ENCODE data around the gene ZNF625.

ZNF625 gene

DNA sequence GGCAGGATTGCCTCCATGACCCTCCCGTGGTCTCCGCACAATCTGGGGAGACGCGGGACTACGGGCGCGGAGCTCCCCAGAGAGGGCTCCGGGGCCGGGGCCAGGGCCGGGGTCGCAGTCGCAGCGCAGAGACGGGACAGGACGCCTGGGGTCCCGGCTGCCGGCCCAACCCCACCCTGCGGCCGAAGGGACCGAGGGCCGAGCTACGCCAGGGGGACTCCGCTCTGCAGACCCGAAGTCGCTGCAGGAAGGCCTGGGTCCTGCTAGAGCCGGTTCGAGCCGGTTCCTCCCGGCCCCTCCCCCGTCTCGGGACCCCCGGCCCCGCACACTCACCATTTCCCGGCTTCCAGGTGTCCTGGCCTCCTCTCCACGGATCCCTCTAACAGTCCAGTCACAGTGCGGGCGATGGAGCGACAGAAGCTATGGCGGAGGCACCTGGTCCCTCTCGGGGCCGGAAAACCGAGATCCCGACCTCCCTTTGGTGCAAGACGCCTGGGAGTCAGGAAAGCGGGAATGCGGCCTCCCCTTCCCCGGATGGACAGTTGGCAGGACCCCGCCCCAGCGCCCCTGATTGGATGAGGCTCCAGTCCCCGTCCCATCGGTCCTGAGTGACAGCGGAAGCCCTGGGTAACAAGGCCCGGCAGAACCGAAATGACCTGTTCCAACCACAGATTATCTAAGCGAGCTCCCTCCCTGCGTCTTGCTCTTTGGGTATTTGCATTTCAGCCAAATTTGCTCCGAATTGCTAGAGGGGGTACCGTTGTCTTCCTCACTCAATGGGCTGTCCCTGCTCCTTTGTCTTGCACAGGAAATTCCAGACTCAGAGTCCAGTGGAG is at the start of gene ZNF625:
ZNF625 (minus strand) TSS at position 512 of the 836 bp plus-strand sequence; CDS start at position 336, 176 bp downstream.
- Mint-ChIP-seq H3K27ac (peak within 1 kb of the TSS; percentile 84), H3K4me3 (peak within 1 kb of the TSS; percentile 88)

DNA sequence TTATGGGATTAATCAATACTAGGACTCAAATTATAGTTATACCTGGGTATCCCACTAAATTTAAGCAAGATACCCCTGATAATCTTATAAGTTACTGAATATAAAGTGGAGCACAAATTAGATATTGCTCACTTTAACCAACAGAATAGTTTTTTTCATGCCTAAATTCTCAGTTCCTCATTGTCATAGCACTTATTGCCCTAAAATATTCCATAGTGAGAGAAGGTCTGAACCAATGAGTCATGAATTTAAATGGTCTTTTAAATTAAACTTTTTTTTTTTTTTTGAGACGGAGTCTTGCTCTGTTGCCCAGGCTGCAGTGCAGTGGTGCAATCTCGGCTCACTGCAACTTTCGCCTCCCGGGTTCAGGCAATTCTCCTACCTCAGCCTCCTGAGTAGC is 48.8 kb upstream of the ZNF625 start:
- peaks cover 58% of the 10 kb centered on the region for H3K9me3 Mint-ChIP-seq
- no peak overlapping the region for H3K4me3 Mint-ChIP-seq
- no peaks in the 10 kb centered on the region for H3K27me3 Mint-ChIP-seq
- H3K27ac Mint-ChIP-seq, result no peak overlapping the region
- peaks cover 10% of the 10 kb centered on the region for H3K36me3 Mint-ChIP-seq (ENCODE audit: low read depth)
- H3K4me1 Mint-ChIP-seq (ENCODE audit: low read depth), result no peaks in the 10 kb centered on the region
- intact Hi-C loops (cut with micrococcal nuclease), result no loop called here

More for the DNA sequence above, at the start of gene ZNF625:
- Mint-ChIP-seq H3K9me3 (no peaks in the 10 kb centered on the region), H3K27me3 (peaks cover 8% of the 10 kb centered on the region), H3K36me3 (ENCODE audit: low read depth) (peaks cover 6% of the 10 kb centered on the region), H3K4me1 (ENCODE audit: low read depth) (peaks cover 11% of the 10 kb centered on the region)
- intact Hi-C loops (cut with micrococcal nuclease), result no loop called here

DNA sequence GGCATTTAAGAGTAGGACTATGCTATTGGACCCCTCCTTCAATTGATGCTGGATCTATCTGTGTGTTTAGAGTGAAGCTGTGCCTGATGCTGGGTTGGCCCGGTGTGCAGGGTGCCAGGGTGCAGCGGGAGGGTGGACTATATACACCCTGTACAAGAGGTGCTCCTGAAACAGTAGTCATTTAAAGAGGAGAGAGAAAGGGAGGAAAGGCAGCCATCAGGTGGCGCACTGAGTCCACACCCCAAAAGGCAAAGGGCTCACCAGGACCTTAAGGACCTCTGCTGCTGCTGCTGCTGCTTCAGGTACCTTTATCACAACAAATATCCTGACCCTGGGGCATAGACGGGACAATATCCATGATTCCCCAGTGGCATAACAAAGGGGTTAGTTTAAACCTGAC is 45.7 kb upstream of the ZNF625 start:
- Mint-ChIP-seq H3K9me3 (peaks cover 41% of the 10 kb centered on the region), H3K27me3 (no peaks in the 10 kb centered on the region), H3K27ac (no peak overlapping the region), H3K36me3 (ENCODE audit: low read depth) (peaks cover 10% of the 10 kb centered on the region), H3K4me1 (ENCODE audit: low read depth) (no peaks in the 10 kb centered on the region), H3K4me3 (no peak overlapping the region)
- intact Hi-C loops (cut with micrococcal nuclease), result no loop called here

DNA sequence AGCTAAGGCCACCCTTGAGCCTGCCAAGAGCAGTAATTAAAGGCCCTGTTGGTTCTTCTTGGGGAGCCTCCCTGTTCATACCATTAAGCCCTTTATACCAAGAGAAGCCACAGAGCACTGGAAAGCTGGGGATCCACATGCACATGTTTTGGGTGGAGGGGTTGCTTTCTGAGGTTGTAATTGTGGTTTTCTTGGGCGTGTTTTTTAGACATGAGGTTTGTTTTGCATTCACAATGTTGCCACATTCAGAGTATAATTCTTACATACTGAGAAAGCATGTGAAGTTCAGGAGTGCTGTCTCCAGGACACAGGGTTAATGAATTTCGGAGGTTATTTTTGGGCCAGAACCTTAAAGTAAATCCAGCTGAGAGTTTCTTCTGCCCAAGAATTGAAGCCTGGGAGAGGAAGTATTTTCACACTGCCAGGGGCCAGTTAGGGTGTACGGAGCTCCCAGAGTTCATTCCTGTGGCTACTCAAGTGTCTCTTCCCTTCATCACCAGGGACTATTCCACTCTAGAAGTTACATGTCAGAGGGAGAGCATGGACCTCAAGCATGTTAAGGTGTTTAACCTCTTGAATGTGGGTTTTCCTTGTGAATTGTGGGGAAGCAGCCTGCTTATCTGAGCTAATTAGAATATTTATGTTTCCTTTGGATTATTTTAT is 43.4 kb upstream of the ZNF625 start:
- Mint-ChIP-seq H3K4me3 (no peak overlapping the region), H3K9me3 (peaks cover 48% of the 10 kb centered on the region), H3K27me3 (peaks cover 14% of the 10 kb centered on the region), H3K36me3 (ENCODE audit: low read depth) (peaks cover 9% of the 10 kb centered on the region), H3K27ac (no peak overlapping the region), H3K4me1 (ENCODE audit: low read depth) (peaks cover 8% of the 10 kb centered on the region)
- intact Hi-C loops (cut with micrococcal nuclease), result no loop called here

DNA sequence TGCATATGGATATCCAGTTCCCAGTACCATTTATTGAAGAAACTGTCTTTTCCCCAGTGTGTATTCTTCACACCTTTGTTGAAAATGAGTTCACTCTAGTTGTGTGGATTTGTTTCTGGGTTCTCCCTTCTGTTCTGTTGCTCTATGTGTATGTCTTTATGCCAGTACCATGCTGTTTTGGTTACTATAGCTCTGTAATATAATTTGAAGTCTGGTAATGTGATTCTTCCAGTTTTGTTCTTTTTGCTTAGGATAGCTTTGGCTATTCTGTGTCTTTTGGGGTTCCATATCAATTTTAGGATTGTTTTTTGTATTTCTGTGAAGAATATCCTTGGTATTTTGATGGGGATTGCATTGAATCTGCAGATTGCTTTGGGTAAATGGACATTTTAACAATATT is 41.6 kb upstream of the ZNF625 start:
- H3K27me3 Mint-ChIP-seq, result peaks cover 27% of the 10 kb centered on the region
- H3K4me3 Mint-ChIP-seq, result no peak overlapping the region
- intact Hi-C loops (cut with micrococcal nuclease), result no loop called here
- no peak overlapping the region for H3K27ac Mint-ChIP-seq
- H3K4me1 Mint-ChIP-seq (ENCODE audit: low read depth), result peaks cover 15% of the 10 kb centered on the region
- H3K36me3 Mint-ChIP-seq (ENCODE audit: low read depth), result peaks cover 20% of the 10 kb centered on the region
- peaks cover 55% of the 10 kb centered on the region for H3K9me3 Mint-ChIP-seq

DNA sequence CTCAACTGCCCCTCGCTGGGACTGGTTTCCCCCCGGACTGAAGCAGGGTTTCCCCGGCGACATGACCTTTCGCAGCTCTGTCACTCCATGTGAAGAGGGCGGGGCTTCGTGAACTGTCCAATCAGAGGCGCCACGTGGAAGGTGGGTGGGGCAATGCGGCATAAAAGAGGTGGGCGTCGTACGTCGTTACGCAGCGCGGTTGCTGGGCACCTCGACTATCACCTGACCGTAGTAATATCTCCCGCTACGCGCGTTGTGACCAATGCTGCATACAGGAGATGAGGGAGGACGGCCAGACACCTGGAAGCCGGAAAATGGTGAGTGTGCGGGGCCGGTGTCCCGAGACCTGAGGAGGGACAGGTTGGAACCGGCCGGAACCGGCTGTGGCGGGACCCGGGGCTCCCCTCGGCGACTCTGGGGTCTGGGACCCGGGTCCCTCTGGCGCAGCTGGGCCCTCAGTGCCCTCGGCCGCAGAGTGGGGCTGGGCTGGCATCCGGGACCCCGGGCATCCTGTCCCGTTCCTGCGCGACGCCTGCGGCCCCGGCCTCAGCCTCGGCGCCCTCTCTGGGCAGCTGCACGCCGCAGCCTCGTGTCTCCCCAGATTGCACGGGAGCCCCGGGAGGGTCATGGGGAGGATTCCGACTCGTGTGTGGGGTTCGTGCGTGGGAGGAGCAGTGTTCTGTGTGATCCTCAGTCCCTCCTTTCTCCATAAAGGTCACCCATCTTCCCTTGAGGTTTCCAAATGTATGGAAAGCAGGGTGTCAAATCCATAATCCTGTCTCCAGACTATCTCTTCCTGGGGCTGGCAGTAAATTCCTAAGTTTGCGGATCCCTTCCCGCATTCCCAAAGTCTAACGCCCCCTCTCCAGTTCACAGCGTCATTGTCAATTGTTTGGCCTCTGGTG is 38.5 kb upstream of the ZNF625 start:
- Mint-ChIP-seq H3K4me3 (peak overlapping the region; percentile 20), H3K36me3 (ENCODE audit: low read depth) (peaks cover 51% of the 10 kb centered on the region), H3K27me3 (peaks cover 27% of the 10 kb centered on the region), H3K4me1 (ENCODE audit: low read depth) (peaks cover 15% of the 10 kb centered on the region), H3K9me3 (peaks cover 83% of the 10 kb centered on the region), H3K27ac (no peak overlapping the region)
- intact Hi-C loops (cut with micrococcal nuclease), result no loop called here

DNA sequence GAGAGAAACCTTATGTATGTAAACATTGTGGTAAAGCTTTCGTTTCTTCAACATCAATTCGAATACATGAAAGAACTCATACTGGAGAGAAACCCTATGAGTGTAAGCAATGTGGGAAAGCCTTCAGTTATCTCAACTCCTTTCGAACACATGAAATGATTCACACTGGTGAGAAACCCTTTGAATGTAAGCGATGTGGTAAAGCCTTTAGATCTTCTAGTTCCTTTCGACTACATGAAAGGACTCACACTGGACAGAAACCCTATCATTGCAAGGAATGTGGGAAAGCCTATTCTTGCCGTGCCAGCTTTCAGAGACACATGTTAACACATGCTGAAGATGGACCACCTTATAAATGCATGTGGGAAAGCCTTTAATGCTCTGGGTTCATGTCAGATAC is 31.1 kb upstream of the ZNF625 start:
- intact Hi-C loops (cut with micrococcal nuclease), result loop anchor here (10.0 kb wide), 1 partner anchor 337 kb away; no protein-coding TSS in a partner anchor
- Mint-ChIP-seq H3K4me1 (ENCODE audit: low read depth) (no peaks in the 10 kb centered on the region), H3K36me3 (ENCODE audit: low read depth) (peaks cover 100% of the 10 kb centered on the region), H3K9me3 (peaks cover 93% of the 10 kb centered on the region), H3K27me3 (no peaks in the 10 kb centered on the region), H3K4me3 (no peak overlapping the region), H3K27ac (no peak overlapping the region)

DNA sequence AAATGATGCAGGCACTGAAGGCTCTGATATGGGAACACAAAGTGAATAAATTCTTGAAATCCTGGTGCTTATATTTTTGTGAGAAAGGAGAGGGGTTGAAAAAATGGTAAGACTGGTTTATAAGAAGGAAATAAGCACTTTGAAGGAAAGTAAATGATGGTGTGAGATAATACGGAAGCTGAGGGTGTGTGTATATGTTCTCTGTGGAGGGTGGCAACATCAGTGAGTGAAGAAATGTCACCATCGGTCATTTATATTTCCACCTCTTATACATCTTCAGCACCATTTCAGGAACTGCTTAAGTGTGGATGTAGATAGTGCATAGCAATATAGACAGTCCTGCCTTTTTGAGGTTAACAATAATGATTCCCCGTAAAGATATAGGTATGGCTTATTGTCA is 23.8 kb upstream of the ZNF625 start:
- Mint-ChIP-seq H3K4me1 (ENCODE audit: low read depth) (no peaks in the 10 kb centered on the region), H3K36me3 (ENCODE audit: low read depth) (peaks cover 100% of the 10 kb centered on the region), H3K9me3 (peaks cover 87% of the 10 kb centered on the region), H3K27me3 (no peaks in the 10 kb centered on the region), H3K27ac (no peak overlapping the region), H3K4me3 (no peak overlapping the region)
- intact Hi-C loops (cut with micrococcal nuclease), result loop anchor here (10.0 kb wide), 1 partner anchor 344 kb away; no protein-coding TSS in a partner anchor

DNA sequence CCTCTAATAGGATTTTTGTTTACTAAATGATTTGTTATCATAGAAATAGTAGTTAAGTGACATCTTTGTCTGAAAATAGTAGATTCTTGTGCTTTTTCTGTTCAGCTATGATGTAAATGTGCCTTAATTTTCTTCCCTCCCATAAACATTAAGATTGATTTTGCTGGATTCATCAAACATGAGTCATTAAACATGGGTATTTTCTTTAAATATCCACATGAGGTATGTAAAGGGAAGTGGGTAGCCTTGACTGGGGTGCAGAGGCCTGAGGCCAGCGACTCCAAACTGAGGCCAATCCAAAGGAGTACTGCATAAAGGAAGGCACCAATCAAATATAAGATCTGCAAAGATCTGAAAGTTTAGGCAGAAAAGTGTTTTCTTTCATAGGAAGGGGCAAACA is 10.1 kb upstream of the ZNF625 start:
- intact Hi-C loops (cut with micrococcal nuclease), result no loop called here
- no peak overlapping the region for H3K27ac Mint-ChIP-seq
- H3K9me3 Mint-ChIP-seq, result no peaks in the 10 kb centered on the region
- no peak overlapping the region for H3K4me3 Mint-ChIP-seq
- H3K27me3 Mint-ChIP-seq, result no peaks in the 10 kb centered on the region
- H3K4me1 Mint-ChIP-seq (ENCODE audit: low read depth), result peaks cover 39% of the 10 kb centered on the region
- peaks cover 77% of the 10 kb centered on the region for H3K36me3 Mint-ChIP-seq (ENCODE audit: low read depth)

DNA sequence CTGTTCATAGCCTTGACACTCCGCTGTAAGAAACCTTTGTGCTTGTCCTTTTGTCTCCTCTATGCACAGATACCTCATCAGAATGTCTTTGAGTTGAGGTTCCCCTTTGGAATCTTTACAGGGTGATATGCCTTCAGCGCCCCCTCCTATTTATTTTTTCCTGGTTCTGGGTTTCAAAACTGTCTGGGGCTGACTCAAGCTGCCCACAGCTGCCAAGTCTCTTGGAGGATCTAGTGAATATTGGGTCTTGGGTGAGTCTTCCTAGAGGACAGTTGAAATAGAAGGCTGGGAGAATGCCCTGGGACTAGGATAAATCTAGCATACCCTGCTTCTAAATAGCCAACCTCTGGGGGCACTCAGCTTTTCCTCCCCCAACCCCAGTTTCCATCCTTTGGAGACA is 7.3 kb upstream of the ZNF625 start:
- intact Hi-C loops (cut with micrococcal nuclease), result loop anchor here (2.0 kb wide), 2 partner anchors 23 to 131 kb away; partner anchors contain the start of genes ZNF20 and ZNF44
- H3K9me3 Mint-ChIP-seq, result no peaks in the 10 kb centered on the region
- H3K27ac Mint-ChIP-seq, result peak overlapping the region; percentile 98
- peak overlapping the region; percentile 98 for H3K4me3 Mint-ChIP-seq
- H3K36me3 Mint-ChIP-seq (ENCODE audit: low read depth), result peaks cover 49% of the 10 kb centered on the region
- H3K27me3 Mint-ChIP-seq, result no peaks in the 10 kb centered on the region
- H3K4me1 Mint-ChIP-seq (ENCODE audit: low read depth), result peaks cover 39% of the 10 kb centered on the region

DNA sequence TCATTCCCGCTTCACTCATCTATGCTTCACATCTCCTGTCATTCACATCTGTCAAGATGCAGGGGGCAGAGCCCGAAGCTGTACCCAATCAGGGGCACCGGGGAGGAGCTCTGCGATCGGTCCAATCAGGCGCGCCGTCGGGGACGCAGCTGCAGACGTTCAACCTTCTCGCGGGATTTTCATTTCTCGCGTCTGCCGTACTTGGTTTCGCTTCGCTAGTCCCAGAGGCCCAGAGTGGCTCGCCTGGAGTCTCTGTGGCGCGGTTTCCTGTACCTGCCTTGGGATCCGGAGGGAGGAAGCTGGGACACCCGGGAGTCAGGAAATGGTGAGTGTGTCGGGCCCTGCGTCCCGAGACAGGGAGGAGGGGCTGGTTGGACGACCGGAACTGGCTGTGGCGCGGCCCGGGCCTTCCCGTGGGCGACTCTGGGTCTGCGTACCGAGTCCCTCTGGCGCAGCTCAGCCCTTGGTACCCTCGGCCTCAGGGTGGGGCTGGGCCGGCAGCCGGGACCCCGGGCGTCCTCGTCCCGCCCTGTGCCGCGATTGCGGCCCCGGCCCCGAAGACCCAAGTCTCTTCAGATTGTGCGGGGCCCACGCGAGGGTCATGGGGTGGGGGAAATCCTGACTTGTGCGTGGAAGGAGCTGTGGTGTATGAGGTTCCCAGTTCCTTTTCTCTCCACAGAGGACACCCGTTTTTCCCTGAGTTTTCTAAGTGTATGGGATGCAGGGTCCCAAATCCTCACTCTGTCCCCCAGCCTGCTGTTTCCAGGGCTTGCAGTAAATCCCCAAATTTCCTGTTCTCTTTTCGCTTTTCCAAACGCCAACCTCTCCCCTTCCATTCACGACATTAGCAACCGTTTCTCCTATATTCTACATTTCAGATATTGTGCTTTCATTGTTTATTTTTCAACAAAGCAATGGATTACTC is 6.6 kb upstream of the ZNF625 start, which contains the start of gene ZNF136:
ZNF136 (plus strand) TSS at position 215 of the 925 bp plus-strand sequence; CDS start at position 323, 108 bp downstream.
- peak within 1 kb of the TSS; percentile 98 for H3K4me3 Mint-ChIP-seq
- H3K27me3 Mint-ChIP-seq, result no peaks in the 10 kb centered on the region
- H3K9me3 Mint-ChIP-seq, result no peaks in the 10 kb centered on the region
- H3K4me1 Mint-ChIP-seq (ENCODE audit: low read depth), result peaks cover 39% of the 10 kb centered on the region
- H3K36me3 Mint-ChIP-seq (ENCODE audit: low read depth), result peaks cover 42% of the 10 kb centered on the region
- intact Hi-C loops (cut with micrococcal nuclease), result loop anchor here (2.0 kb wide), 2 partner anchors 22 to 132 kb away; partner anchors contain the start of genes ZNF20 and ZNF44
- peak within 1 kb of the TSS; percentile 98 for H3K27ac Mint-ChIP-seq

DNA sequence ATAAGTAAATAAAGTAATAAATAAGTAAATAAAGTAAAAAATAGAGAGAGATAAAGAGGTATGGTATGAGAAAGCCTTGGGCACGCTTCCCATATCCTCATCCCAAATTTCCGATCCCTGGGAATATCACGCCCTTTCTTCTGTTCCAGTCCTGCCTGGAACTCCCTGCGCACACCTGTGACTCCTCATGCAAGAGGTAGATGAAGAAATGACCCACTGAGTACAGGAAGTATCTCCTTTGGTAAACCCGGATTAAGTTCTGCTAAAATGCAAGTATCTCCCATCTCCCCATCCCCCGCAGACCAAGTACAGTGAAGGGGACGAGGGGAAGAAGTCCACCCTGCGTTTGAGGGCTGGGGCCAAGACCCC is 6.0 kb upstream of the ZNF625 start:
- intact Hi-C loops (cut with micrococcal nuclease), result loop anchor here (2.0 kb wide), 2 partner anchors 22 to 132 kb away; partner anchors contain the start of genes ZNF20 and ZNF44
- Mint-ChIP-seq H3K4me3 (peak overlapping the region; percentile 98), H3K27ac (peak overlapping the region; percentile 98), H3K27me3 (no peaks in the 10 kb centered on the region), H3K36me3 (ENCODE audit: low read depth) (peaks cover 36% of the 10 kb centered on the region), H3K4me1 (ENCODE audit: low read depth) (peaks cover 39% of the 10 kb centered on the region), H3K9me3 (no peaks in the 10 kb centered on the region)
